PC-9 (cell line): ENCODE measurements around the gene ADGRD2. TPM values are rescaled to one million over a fixed set of nuclear protein-coding genes. Genes with fewer than 3 reads are reported as not detected.
A peak's percentile ranks its signal among the peaks of the same experiment; 100 is the strongest.

Experiments used
- BruUV-seq: library from RNA; stranded (reverse); fragments of 400-500 nt; replicated peaks from 2 replicates; lab custom pipeline; 2021; lab: Mats Ljungman, UMichigan
- CTCF ChIA-PET: fragments of 300-600 bp; sonication (Branson Sonifier 250); formaldehyde crosslinking; loops from one replicate; lab custom pipeline; 2022; ENCODE audit warnings: antibody characterized with exemption; lab: Charles Lee
- POLR2A ChIA-PET: fragments of 300-600 bp; sonication (Branson Sonifier 250); formaldehyde crosslinking; loops from one replicate; lab custom pipeline; 2022; ENCODE audit warnings: antibody characterized with exemption; ENCODE audit not compliant: unreplicated experiment; lab: Charles Lee
- DNase-seq, 2 experiments: peaks; one replicate each; pipeline versions ENCODE4 v3.0.0 to v3.0.0-alpha.2; 2015 to 2022; ENCODE audit warnings: mixed read lengths in 1 of 2
- H2AFZ ChIP-seq: fragments of 200-600 bp; sonication (generic); 2 replicates; pipeline ENCODE4 v1.8.1; 2017; ENCODE audit warnings: antibody characterized with exemption
- H3F3A ChIP-seq: fragments of 200-600 bp; sonication (generic); 2 replicates; pipeline ENCODE4 v1.8.1; 2017; ENCODE audit warnings: antibody characterized with exemption, mild to moderate bottlenecking, low read depth; ENCODE audit not compliant: insufficient read depth
- H3K27ac ChIP-seq: fragments of 200-600 bp; sonication (generic); 2 replicates; pipeline ENCODE4 v1.6.1; 2016; ENCODE audit warnings: mixed run types
- H3K27me3 ChIP-seq: fragments of 200-600 bp; sonication (generic); 2 replicates; pipeline ENCODE4 v1.6.1; 2016; ENCODE audit warnings: low read depth, mixed run types; ENCODE audit not compliant: insufficient read depth
- H3K36me3 ChIP-seq: fragments of 200-600 bp; sonication (generic); 2 replicates; pipeline ENCODE4 v1.6.1; 2016; ENCODE audit warnings: low read depth, mixed run types
- H3K4me1 ChIP-seq: fragments of 200-600 bp; sonication (generic); replicated peaks from 2 replicates; pipeline ENCODE4 v1.6.1; 2016; ENCODE audit warnings: mixed run types; ENCODE audit not compliant: insufficient read depth
- H3K4me2 ChIP-seq: fragments of 200-600 bp; sonication (generic); 2 replicates; pipeline ENCODE4 v1.6.1; 2017; ENCODE audit warnings: mixed run types
- H3K4me3 ChIP-seq: fragments of 200-600 bp; sonication (generic); 2 replicates; pipeline ENCODE4 v1.6.1; 2016; ENCODE audit warnings: mixed run types
- H3K79me2 ChIP-seq: fragments of 200-600 bp; sonication (generic); 2 replicates; pipeline ENCODE4 v1.6.1; 2017; ENCODE audit warnings: low read depth, mixed run types
- H3K9me2 ChIP-seq: fragments of 200-600 bp; sonication (generic); 2 replicates; pipeline ENCODE4 v1.8.1; 2017; ENCODE audit warnings: mild to moderate bottlenecking; ENCODE audit not compliant: insufficient read depth
- H3K9me3 ChIP-seq: fragments of 200-600 bp; sonication (generic); 2 replicates; pipeline ENCODE4 v1.8.1; 2016; ENCODE audit warnings: low read depth; ENCODE audit not compliant: insufficient read depth
- H4K20me1 ChIP-seq: fragments of 200-600 bp; sonication (generic); 2 replicates; pipeline ENCODE4 v1.8.1; 2017; ENCODE audit not compliant: insufficient read depth
- EZH2 ChIP-seq: fragments of 200-600 bp; sonication (generic); IDR thresholded peaks from 2 replicates; pipeline ENCODE4 v1.8.0; 2017; ENCODE audit warnings: antibody characterized with exemption, low read depth
- intact Hi-C: fragments of 100-400 bp; cut with micrococcal nuclease; formaldehyde crosslinking; loops from one replicate; pipeline ENCODE4 v1.10.0; 2022; ENCODE audit not compliant: unreplicated experiment
- total RNA-seq: library from RNA; stranded (reverse); gene quantifications from 2 replicates; pipeline ENCODE4 v1.2.3, GENCODE V29; 2021
- TF ChIP-seq, protein P1 (sequence below): fragments of 200-600 bp; sonication (generic); conservative IDR thresholded peaks from 2 replicates; pipeline ENCODE4 v1.6.1; 2017; ENCODE audit warnings: mixed run types, antibody characterized with exemption, mild to moderate bottlenecking, moderate library complexity

ADGRD2 gene
- total RNA-seq, 1 experiment from 2014 or later = not detected

- no TSS peak for BruUV-seq
- CTCF ChIA-PET = no interaction called here
Measured at GRCh38 chr9:124526174-124526573, 75.9 kb downstream of the ADGRD2 start.

GRCh38 chr9:124527781-124528180, 77.5 kb downstream of the ADGRD2 start:
- Histone ChIP-seq H3K79me2 (no peaks in the 10 kb centered on the region), H4K20me1 (no peaks in the 10 kb centered on the region), H3K9me2 (no peaks in the 10 kb centered on the region), H3K27me3 (no peaks in the 10 kb centered on the region), H3K4me2 (peak overlapping the region; percentile 30), H3K4me3 (no peak overlapping the region), H3K9me3 (no peaks in the 10 kb centered on the region), H2AFZ (no peak overlapping the region), H3K36me3 (no peaks in the 10 kb centered on the region), H3F3A (peaks cover 11% of the 10 kb centered on the region), H3K4me1 (peaks cover 22% of the 10 kb centered on the region), H3K27ac (peak overlapping the region; percentile 70)
- BruUV-seq = no TSS peak
- ChIA-PET CTCF (interaction anchor here (0.6 to 1.4 kb wide), 3 partner anchors 9 to 268 kb away, joined by 3 read pairs; no protein-coding TSS in a partner anchor), POLR2A (interaction anchor here (0.6 to 0.7 kb wide), 2 partner anchors 151 to 284 kb away, joined by 3 to 7 read pairs; no protein-coding TSS in a partner anchor)
- intact Hi-C loops = no loop called here
- DNase-seq = peak; percentile 73 to 92
- TF ChIP-seq, protein P1, sequence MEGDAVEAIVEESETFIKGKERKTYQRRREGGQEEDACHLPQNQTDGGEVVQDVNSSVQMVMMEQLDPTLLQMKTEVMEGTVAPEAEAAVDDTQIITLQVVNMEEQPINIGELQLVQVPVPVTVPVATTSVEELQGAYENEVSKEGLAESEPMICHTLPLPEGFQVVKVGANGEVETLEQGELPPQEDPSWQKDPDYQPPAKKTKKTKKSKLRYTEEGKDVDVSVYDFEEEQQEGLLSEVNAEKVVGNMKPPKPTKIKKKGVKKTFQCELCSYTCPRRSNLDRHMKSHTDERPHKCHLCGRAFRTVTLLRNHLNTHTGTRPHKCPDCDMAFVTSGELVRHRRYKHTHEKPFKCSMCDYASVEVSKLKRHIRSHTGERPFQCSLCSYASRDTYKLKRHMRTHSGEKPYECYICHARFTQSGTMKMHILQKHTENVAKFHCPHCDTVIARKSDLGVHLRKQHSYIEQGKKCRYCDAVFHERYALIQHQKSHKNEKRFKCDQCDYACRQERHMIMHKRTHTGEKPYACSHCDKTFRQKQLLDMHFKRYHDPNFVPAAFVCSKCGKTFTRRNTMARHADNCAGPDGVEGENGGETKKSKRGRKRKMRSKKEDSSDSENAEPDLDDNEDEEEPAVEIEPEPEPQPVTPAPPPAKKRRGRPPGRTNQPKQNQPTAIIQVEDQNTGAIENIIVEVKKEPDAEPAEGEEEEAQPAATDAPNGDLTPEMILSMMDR = no peak
- no peak for TF ChIP-seq EZH2

More at GRCh38 chr9:124526174-124526573, 75.9 kb downstream of the ADGRD2 start:
- Histone ChIP-seq H3K4me3 (no peak overlapping the region), H3K4me2 (no peak overlapping the region), H3K27ac (no peak overlapping the region), H4K20me1 (no peaks in the 10 kb centered on the region), H3K36me3 (no peaks in the 10 kb centered on the region), H3K9me3 (no peaks in the 10 kb centered on the region), H3F3A (peaks cover 11% of the 10 kb centered on the region), H3K27me3 (no peaks in the 10 kb centered on the region), H3K79me2 (no peaks in the 10 kb centered on the region), H3K4me1 (peaks cover 22% of the 10 kb centered on the region), H3K9me2 (no peaks in the 10 kb centered on the region), H2AFZ (no peak overlapping the region)
- no peak for DNase-seq
- POLR2A ChIA-PET = no interaction called here
- intact Hi-C loops = no loop called here
- TF ChIP-seq EZH2 = no peak
- TF ChIP-seq, protein P1 = no peak

Other genes starting within 250 kb of the ADGRD2 start
- gene NEK6, start 192.5 kb upstream of the ADGRD2 start, total RNA-seq = 48.1 and 57.9 TPM in 2 replicates
- 328 and 359 TPM in 2 replicates for gene PSMB7, start 35.0 kb upstream of the ADGRD2 start, total RNA-seq
- gene NR5A1, start 56.9 kb downstream of the ADGRD2 start, total RNA-seq = 0.13 and 0.15 TPM in 2 replicates